ENCODE measurements around the gene AKT3.

GRCh38 chr1:243734308-243734695 is 115.7 kb downstream of the AKT3 start:
- TF ChIP-seq CTCF (conservative IDR thresholded peaks at IDR 0.05) (no peak), EZH2 (IDR thresholded peaks at IDR 0.05; ENCODE audit: low read depth) (no peak)

Data from PC-9 (cell line).